GM18858 (cell line): ENCODE results near the gene PARD3B.

Experiments
- ATAC-seq: cut with Tn5 transposase; IDR thresholded peaks from one replicate; pipeline ENCODE4 v1.9.1; 2021; ENCODE audit not compliant: unreplicated experiment

PARD3B gene

GRCh38 chr2:204984518-204984917, 439.2 kb downstream of the PARD3B start:
- ATAC-seq: no peak

DNA sequence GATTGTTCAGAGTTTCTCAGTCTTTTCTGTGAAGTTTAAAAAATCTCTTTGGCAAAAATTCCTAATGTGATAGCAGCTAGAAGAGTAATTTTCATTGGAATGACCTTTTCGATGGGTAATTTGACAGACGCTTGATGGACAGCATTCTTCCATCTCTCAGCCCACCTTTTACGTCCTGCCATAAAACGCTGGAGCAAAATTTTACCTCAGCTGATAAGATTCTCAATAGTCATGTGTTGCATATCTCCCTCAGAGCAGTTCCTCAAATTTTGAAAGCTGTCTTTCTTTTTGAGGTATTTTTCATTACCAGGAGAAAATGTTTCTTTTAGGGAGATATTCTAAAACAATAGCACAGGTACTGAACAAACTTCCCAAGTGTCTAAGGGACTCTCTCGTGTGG, 441.4 kb downstream of the PARD3B start:
- no peak for ATAC-seq

GRCh38 chr2:204988836-204989235, 443.6 kb downstream of the PARD3B start:
- ATAC-seq: no peak

- no peak for ATAC-seq
Measured at GRCh38 chr2:204989877-204990276, 444.6 kb downstream of the PARD3B start.

DNA sequence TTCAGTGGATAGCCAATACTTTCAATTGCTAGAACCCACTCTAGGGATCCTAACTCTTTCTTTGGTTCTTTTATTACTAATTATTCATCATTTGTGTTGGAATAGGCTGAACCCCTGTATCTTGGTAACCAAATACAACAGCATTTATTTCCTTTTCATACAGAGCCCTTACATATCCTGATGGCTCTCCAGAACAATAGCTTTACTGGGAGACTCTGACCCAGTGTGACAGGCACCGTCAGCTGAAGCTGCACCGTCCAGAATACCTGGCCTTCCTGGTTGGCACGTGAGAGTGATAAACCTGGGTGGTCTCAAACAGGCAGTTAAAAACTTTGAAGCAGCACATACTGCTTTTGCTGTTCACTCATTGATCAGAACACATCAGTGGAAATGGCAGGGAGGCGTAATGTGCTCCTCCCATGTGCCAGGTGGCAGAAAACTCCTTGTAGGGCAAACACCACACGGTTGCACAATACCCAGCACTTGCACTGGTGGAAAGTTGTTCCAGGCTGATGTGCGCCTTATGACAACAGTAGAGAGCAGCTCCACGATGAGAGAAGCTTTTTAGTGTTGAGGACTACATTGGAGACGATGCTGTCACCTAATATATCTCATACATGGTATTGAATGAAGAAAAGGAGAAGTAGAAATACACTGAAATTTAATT, 456.2 kb downstream of the PARD3B start:
- ATAC-seq: no peak

GRCh38 chr2:205002390-205002789, 457.1 kb downstream of the PARD3B start:
- ATAC-seq: no peak

- ATAC-seq: no peak
Measured at GRCh38 chr2:205003288-205003687, 458.0 kb downstream of the PARD3B start.

DNA sequence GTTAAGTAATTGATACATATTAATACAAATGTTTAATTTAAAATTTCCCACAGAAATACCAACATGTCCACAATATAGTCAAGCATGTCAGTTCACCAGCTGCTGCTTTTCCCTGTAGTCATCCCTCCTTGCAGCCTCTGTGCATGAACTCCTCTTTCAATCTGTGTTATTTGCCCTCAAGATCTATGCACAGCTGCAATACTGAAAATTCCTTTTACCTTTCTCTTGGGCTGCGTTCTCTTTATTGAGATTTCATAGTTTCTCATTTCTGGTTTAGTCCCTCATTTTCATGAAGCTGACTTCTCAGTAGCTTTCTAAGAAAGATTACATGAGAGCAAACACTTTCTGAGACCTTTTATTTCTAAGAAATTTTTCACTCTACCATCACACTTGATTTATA, 464.9 kb downstream of the PARD3B start:
- no peak for ATAC-seq

- ATAC-seq: no peak
Measured at GRCh38 chr2:205011031-205011430, 465.8 kb downstream of the PARD3B start.

GRCh38 chr2:205012961-205013360, 467.7 kb downstream of the PARD3B start:
- no peak for ATAC-seq

GRCh38 chr2:205013586-205013985, 468.3 kb downstream of the PARD3B start:
- ATAC-seq: no peak

DNA sequence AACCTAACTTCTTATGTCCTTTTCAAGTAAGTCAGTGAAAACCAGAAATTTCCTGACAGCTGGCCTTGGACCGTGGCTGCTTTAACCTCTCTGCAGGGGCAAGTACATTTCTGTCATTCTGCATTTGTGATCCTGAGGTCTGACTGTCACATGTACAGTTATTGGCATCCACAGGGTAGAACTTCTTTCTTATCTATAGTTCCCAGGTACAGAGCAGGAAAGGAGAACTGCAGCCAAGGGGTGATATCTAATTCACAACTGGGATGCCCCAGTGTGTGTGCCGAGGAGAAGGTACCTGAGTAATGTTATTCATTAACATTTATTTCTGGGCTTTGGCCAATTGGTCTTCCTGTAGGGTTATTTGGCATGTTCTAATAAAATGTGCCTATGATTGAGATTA, 468.9 kb downstream of the PARD3B start:
- no peak for ATAC-seq

- no peak for ATAC-seq
Measured at GRCh38 chr2:205017381-205017780, 472.1 kb downstream of the PARD3B start.

- ATAC-seq: no peak
Measured at GRCh38 chr2:205017912-205018311, 472.6 kb downstream of the PARD3B start.

DNA sequence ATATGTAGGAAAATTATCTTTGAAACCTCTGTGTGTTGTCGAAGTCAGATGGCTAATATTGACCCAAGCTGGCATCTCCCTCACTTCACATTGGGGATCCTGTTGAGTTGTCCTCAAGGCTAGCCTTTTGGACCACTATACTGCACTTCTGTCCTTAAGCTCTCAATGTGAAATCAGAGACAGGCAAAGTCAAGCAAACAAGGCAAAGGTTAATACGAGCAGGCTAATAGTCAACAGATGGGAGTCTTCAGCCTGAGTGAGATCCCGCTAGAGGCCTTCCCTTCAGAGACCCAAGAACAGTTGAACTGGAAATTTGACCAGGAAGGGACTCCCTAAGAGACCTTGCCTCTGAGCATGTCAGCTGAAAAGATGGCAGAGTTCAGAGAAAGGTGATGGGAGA, 475.4 kb downstream of the PARD3B start:
- no peak for ATAC-seq

DNA sequence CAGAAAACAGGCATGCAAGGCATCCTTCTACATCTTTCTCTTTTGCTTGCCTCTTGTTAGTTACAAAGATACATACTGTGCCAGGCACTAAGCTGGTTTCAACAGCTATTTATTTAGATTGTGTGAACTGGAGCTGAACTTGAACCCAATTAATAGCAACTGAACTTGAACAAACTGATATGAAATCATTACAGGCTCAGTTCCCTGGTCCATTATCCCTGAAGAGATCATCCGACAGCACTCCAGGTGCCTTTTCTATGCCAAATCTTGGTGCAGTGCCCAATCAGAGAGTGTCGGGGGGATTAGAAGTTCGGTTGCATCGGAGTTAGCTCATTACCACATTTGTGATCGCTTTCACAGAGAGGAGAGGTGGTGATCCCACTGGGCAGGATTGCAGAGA, 477.6 kb downstream of the PARD3B start:
- ATAC-seq: no peak

DNA sequence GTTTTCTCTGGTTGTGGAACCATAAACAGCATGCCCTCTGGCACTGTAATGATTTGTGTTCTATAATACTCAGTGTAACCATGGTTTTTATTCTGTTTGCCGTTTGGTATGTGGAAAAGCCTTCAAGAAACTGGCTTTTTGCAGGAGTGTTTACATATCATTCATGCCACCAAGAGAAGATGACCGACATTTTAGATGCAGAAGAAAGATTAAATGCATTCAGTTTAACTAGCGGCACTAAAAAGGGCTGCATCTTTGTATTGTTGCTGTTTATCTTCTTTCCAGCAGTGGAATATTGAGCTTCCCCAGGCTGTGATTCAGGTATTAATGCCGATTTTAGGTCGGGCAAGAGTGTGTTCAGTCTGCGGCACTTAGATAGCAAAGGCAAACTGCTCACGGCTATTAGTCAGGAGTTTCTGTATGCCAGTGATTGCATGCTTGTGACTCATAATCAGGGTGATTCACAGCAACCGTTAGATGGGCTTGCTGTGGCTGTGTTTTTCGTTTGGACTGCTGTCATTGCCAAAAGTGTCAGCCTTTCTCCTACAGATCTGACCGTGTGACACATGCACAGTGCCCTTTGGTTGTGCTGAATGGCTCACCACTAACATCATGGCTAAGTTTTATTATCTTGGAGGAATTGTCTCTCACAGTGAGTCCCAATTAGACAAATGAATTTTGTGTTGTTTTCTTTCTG, 479.7 kb downstream of the PARD3B start:
- ATAC-seq: no peak

DNA sequence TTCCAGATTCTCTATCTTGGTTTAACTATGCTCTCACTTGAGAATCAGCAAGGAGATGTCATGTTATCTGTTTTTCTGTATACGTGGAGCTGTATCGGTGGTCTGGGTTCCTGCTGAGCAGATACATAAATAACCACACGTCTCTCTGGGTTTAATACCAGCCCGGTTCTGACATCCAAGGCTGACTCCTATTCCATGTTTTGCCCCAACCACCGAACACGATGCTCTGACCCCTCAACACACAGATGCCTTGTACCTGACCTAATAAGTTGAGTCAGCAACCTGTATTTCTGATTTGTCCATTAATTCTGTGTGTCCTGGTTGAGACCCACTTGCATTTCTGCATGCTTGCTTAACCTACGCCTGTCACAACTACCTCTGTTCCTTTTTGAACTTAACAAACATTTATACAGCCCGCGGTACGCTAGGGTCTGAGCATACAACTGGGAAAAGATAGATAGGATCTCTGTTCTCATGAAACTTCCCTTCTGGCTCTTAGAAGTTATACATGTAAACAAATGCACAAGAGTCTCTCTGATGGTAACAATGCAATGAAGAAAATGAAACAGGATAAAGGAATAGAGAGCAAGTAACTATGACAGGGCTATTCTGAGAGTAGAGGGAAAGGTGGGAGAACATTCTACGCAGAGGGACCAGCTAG, 480.4 kb downstream of the PARD3B start:
- ATAC-seq: no peak

GRCh38 chr2:205030695-205031094, 485.4 kb downstream of the PARD3B start:
- no peak for ATAC-seq

GRCh38 chr2:205032093-205032551, 486.8 kb downstream of the PARD3B start:
- no peak for ATAC-seq

GRCh38 chr2:205033431-205033830, 488.2 kb downstream of the PARD3B start:
- no peak for ATAC-seq

- ATAC-seq: no peak
Measured at GRCh38 chr2:205034034-205034433, 488.8 kb downstream of the PARD3B start.
